Psoas muscle (tissue), 8 donors: Measurements from ENCODE around the gene EIF3C. TPM values are rescaled to one million over a fixed set of nuclear protein-coding genes. Genes with fewer than 3 reads are reported as not detected.
"Not testable (repeated sequence)": the region's sequence is repeated elsewhere in the genome, so short reads cannot be mapped to it uniquely, and the experiment has no call there.

Experiments
- ATAC-seq, 4 donors: fragments of 200-7000 bp; cut with Tn5 transposase; one replicate each; pipeline ENCODE4 v1.9.1; 2020; ENCODE audit warnings: moderate library complexity in 3 of 4, mild to moderate bottlenecking in 2 of 4
- DNase-seq, 2 donors: peaks; one replicate each; pipeline ENCODE4 v3.0.0-alpha.2; 2020
- H3K27ac ChIP-seq: fragments of 200-600 bp; one replicate; pipeline ENCODE4 v1.8.0; 2022
- H3K27me3 ChIP-seq, 3 donors: fragments of 200-600 bp in 1 of 3; one replicate each; pipeline versions ENCODE4 v1.6.1 to v1.8.0; 2013 to 2022; ENCODE audit warnings: low read length in 2 of 3, mild to moderate bottlenecking in 2 of 3, moderate library complexity in 1 of 3; ENCODE audit not compliant: insufficient read depth in 3 of 3
- H3K36me3 ChIP-seq, 2 donors: fragments of 200-600 bp in 1 of 2; one replicate each; pipeline versions ENCODE4 v1.6.1 to v1.8.0; 2013 to 2022; ENCODE audit warnings: low read depth in 1 of 2, mild to moderate bottlenecking in 1 of 2, moderate library complexity in 1 of 2; ENCODE audit not compliant: insufficient read depth in 1 of 2
- H3K4me1 ChIP-seq: fragments of 200-600 bp; one replicate; pipeline ENCODE4 v1.8.0; 2022
- H3K4me3 ChIP-seq: fragments of 200-600 bp; one replicate; pipeline ENCODE4 v1.8.0; 2022; ENCODE audit warnings: mild to moderate bottlenecking
- H3K9me3 ChIP-seq: fragments of 200-600 bp; one replicate; pipeline ENCODE4 v1.8.0; 2022
- WGBS, 3 donors: extraction: QIAGEN DNeasy Blood & Tissue Kit; methylation state at CpG; one replicate each; pipeline versions ENCODE4 v1.1.6 to v1.1.7; 2013; 5-methylcytosine and 5-hydroxymethylcytosine counted together
- intact Hi-C, 2 donors: fragments of 100-400 bp; cut with DNase I; formaldehyde crosslinking; loops; one replicate each; pipeline versions ENCODE4 v1.11.0 to v1.14.2; 2022
- polyA plus RNA-seq, 3 donors: library from polyadenylated mRNA; stranded (reverse); fragments of 200-250 nt; gene quantifications; one replicate each; pipeline ENCODE4 v1.2.3, GENCODE V29; 2013
- total RNA-seq, 4 donors: library from RNA; stranded (reverse); fragmentation: NEBNext Ultra II Directional in 2 of 4; extraction: Animal tissue kit (Norgen Biotek cat#: 25700) in 2 of 4; gene quantifications; one replicate each; pipeline versions ENCODE4 v1.2.1 to v1.2.4, GENCODE V29; 2021 to 2023
- donor health status: healthy with polysubstance abuse.
- donor health status: DM: no; HTN: no; CAD: no; lungs with moderate emphysema.
- donor health status: Bipolar disorder and iron deficiency.
- donor health status: healthy.
- donor health status: DM: yes; HTN: yes; CAD: no.
- donor health status: DM: no; HTN: no; CAD: no.
- donor health status: DM: no; HTN: no; CAD: no.
- donor health status: DM: yes; HTN: yes; CAD: no.

Gene EIF3C
- total and polyA plus RNA-seq, 7 donors = 344 to 676 (median 493) TPM

GRCh38 chr16:28750469-28751067 lies 39.3 kb downstream of the EIF3C start:
- H3K36me3 ChIP-seq, DNase-seq, H3K27ac ChIP-seq, intact Hi-C loops, H3K4me1 ChIP-seq, H3K9me3 ChIP-seq, H3K27me3 ChIP-seq, H3K4me3 ChIP-seq: not testable (repeated sequence)
- no CpG with 5 or more reads among the region's 48 CpGs for WGBS, 3 donors
- peak in 3 of 4 donors; percentile 60 to 78 (median 70) for ATAC-seq

GRCh38 chr16:28751487-28751886 lies 40.2 kb downstream of the EIF3C start, which contains the start of gene NPIPB9:
NPIPB9 (plus strand) TSS chr16:28751787.
- H3K36me3 ChIP-seq, H3K4me3 ChIP-seq, H3K9me3 ChIP-seq, DNase-seq, H3K27ac ChIP-seq, H3K27me3 ChIP-seq, ATAC-seq, H3K4me1 ChIP-seq, intact Hi-C loops: not testable (repeated sequence)
- no CpG with 5 or more reads among the region's 5 CpGs for WGBS, 3 donors

- intact Hi-C loops, H3K4me3 ChIP-seq, ATAC-seq, H3K4me1 ChIP-seq, DNase-seq, H3K27ac ChIP-seq, H3K36me3 ChIP-seq, H3K9me3 ChIP-seq, H3K27me3 ChIP-seq: not testable (repeated sequence)
- WGBS, 3 donors = no CpG with 5 or more reads among the region's 6 CpGs
Measured at GRCh38 chr16:28781697-28782096, 70.4 kb downstream of the EIF3C start.

GRCh38 chr16:28782357-28782756 lies 71.1 kb downstream of the EIF3C start:
- DNase-seq, H3K4me1 ChIP-seq, H3K36me3 ChIP-seq, H3K27me3 ChIP-seq, H3K4me3 ChIP-seq, H3K9me3 ChIP-seq, ATAC-seq, intact Hi-C loops, H3K27ac ChIP-seq: not testable (repeated sequence)
- no CpG with 5 or more reads among the region's 4 CpGs for WGBS, 3 donors

Other genes with a start within 250 kb of the EIF3C start
- gene NPIPB7, start 239.1 kb upstream of the EIF3C start, total RNA-seq = under 1 TPM in 1 of 4 donors, not detected in 3; 0.20 TPM
- under 1 TPM in 1 of 3 donors, not detected in 2; 0.04 TPM for gene NPIPB7, start 239.1 kb upstream of the EIF3C start, polyA plus RNA-seq
- 10 to 100 TPM; 10.8 to 15.3 (median 14.0) TPM for gene CLN3, start 219.4 kb upstream of the EIF3C start, total RNA-seq
- gene CLN3, start 219.4 kb upstream of the EIF3C start, polyA plus RNA-seq = 10 to 100 TPM; 15.4 to 29.3 (median 18.3) TPM
- gene APOBR, start 216.8 kb upstream of the EIF3C start, total RNA-seq = under 1 TPM; 0.34 to 0.59 (median 0.36) TPM
- gene APOBR, start 216.8 kb upstream of the EIF3C start, polyA plus RNA-seq = under 1 TPM; 0.14 to 0.47 (median 0.26) TPM
- not detected for gene IL27, start 204.6 kb upstream of the EIF3C start, total RNA-seq
- gene IL27, start 204.6 kb upstream of the EIF3C start, polyA plus RNA-seq = under 1 TPM in 1 of 3 donors, not detected in 2; 0.10 TPM
- 100 to 1,000 TPM in 1 of 4 donors, 10 to 100 TPM in 3; 23.7 to 139 (median 34.9) TPM for gene NUPR1, start 172.5 kb upstream of the EIF3C start, total RNA-seq
- gene NUPR1, start 172.5 kb upstream of the EIF3C start, polyA plus RNA-seq = 100 to 1,000 TPM in 1 of 3 donors, 10 to 100 TPM in 2; 40.9 to 141 (median 63.2) TPM
- 10 to 100 TPM; 20.5 to 48.3 (median 25.9) TPM for gene SGF29, start 157.5 kb upstream of the EIF3C start, total RNA-seq
- gene SGF29, start 157.5 kb upstream of the EIF3C start, polyA plus RNA-seq = 10 to 100 TPM; 22.3 to 47.4 (median 29.4) TPM
- gene SULT1A2, start 114.4 kb upstream of the EIF3C start, total RNA-seq = 1 to 10 TPM in 1 of 4 donors, under 1 TPM in 2, not detected in 1; 0.34 to 1.5 (median 0.52) TPM
- under 1 TPM in 2 of 3 donors, not detected in 1; 0.09 to 0.34 TPM for gene SULT1A2, start 114.4 kb upstream of the EIF3C start, polyA plus RNA-seq
- 10 to 100 TPM in 3 of 4 donors, 1 to 10 TPM in 1; 8.1 to 22.8 (median 13.4) TPM for gene SULT1A1, start 101.4 kb upstream of the EIF3C start, total RNA-seq
- gene SULT1A1, start 101.4 kb upstream of the EIF3C start, polyA plus RNA-seq = 1 to 10 TPM; 2.8 to 6.3 (median 3.5) TPM
- gene NPIPB8, start 73.4 kb upstream of the EIF3C start, total RNA-seq = under 1 TPM in 1 of 4 donors, not detected in 3; 0.78 TPM
- gene NPIPB8, start 73.4 kb upstream of the EIF3C start, polyA plus RNA-seq = not detected
- gene NPIPB9, start 40.3 kb downstream of the EIF3C start, total RNA-seq = 1 to 10 TPM in 1 of 4 donors, under 1 TPM in 1, not detected in 2; 0.62 to 1.2 TPM
- under 1 TPM in 2 of 3 donors, not detected in 1; 0.12 to 0.39 TPM for gene NPIPB9, start 40.3 kb downstream of the EIF3C start, polyA plus RNA-seq
- 10 to 100 TPM; 47.7 to 66.2 (median 55.4) TPM for gene ATXN2L, start 111.5 kb downstream of the EIF3C start, total RNA-seq
- 10 to 100 TPM; 28.8 to 50.0 (median 37.2) TPM for gene ATXN2L, start 111.5 kb downstream of the EIF3C start, polyA plus RNA-seq
- gene TUFM, start 134.9 kb downstream of the EIF3C start, total RNA-seq = 100 to 1,000 TPM; 155 to 233 (median 187) TPM
- gene TUFM, start 134.9 kb downstream of the EIF3C start, polyA plus RNA-seq = 100 to 1,000 TPM; 211 to 355 (median 240) TPM
- gene SH2B1, start 152.4 kb downstream of the EIF3C start, total RNA-seq = 10 to 100 TPM; 22.9 to 44.6 (median 39.9) TPM
- gene SH2B1, start 152.4 kb downstream of the EIF3C start, polyA plus RNA-seq = 10 to 100 TPM; 21.0 to 47.5 (median 28.1) TPM
- gene ATP2A1, start 167.0 kb downstream of the EIF3C start, total RNA-seq = 1,000 to 10,000 TPM in 3 of 4 donors, 100 to 1,000 TPM in 1; 639 to 2,539 (median 1,923) TPM
- gene ATP2A1, start 167.0 kb downstream of the EIF3C start, polyA plus RNA-seq = 1,000 to 10,000 TPM in 2 of 3 donors, 100 to 1,000 TPM in 1; 169 to 1,914 (median 1,496) TPM
- gene RABEP2, start 213.8 kb downstream of the EIF3C start, total RNA-seq = 1 to 10 TPM; 3.1 to 7.0 (median 5.2) TPM
- gene RABEP2, start 213.8 kb downstream of the EIF3C start, polyA plus RNA-seq = 10 to 100 TPM in 1 of 3 donors, 1 to 10 TPM in 2; 6.2 to 22.8 (median 8.2) TPM
- gene CD19, start 220.5 kb downstream of the EIF3C start, total RNA-seq = under 1 TPM in 2 of 4 donors, not detected in 2; 0.12 to 0.32 TPM
- under 1 TPM in 2 of 3 donors, not detected in 1; 0.10 to 0.17 TPM for gene CD19, start 220.5 kb downstream of the EIF3C start, polyA plus RNA-seq
- gene NFATC2IP, start 239.5 kb downstream of the EIF3C start, total RNA-seq = 10 to 100 TPM; 17.6 to 20.4 (median 18.8) TPM
- gene NFATC2IP, start 239.5 kb downstream of the EIF3C start, polyA plus RNA-seq = 10 to 100 TPM; 10.6 to 16.4 (median 16.2) TPM